HG03439 (cell line): Measurements from ENCODE around the gene REL.
"Not testable (repeated sequence)": the region's sequence is repeated elsewhere in the genome, so short reads cannot be mapped to it uniquely, and the experiment has no call there.

Experiments
- ATAC-seq: cut with Tn5 transposase; IDR thresholded peaks from one replicate; pipeline ENCODE4 v1.9.1; 2021; ENCODE audit warnings: mild to moderate bottlenecking, moderate library complexity; ENCODE audit not compliant: unreplicated experiment

The REL gene

DNA sequence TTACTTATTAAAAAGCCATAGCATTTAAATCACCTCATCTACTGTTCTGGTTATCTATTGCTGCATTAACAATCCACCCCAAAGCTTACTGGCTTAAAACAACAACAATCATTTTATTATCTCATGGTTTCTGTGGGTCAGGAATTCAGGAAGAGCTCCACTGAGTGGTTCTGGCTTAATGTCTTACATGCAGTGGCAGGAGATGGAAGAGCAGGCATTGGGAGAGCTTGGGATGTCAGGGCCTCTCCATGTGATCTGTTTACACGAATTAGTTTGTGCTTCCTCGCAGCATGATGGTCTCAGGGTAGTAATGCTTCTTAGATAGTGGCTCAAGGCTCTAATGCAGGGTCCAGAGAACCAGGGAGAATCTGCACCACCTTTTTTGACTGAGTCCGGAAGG is 14.4 kb upstream of the REL start:
- ATAC-seq: no peak

DNA sequence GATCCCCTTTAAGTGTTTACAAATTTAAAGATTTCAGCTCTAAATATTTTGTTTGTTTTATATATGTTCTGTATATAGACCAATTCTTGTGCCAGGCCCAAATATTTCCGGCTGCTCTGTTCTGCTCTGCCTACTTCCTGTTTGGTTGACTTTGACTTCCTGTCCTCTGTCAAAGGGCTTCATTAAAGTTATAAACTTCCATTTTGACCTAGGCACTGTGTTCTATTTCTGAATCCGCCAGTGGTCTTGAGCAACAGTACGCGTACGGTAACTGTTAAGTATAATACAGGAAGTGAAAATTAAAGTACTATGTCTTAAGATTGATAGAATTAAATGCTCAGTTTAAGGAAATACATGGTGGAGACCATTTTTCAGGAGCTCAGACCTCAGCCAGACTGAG is 13.5 kb upstream of the REL start:
- ATAC-seq: no peak

DNA sequence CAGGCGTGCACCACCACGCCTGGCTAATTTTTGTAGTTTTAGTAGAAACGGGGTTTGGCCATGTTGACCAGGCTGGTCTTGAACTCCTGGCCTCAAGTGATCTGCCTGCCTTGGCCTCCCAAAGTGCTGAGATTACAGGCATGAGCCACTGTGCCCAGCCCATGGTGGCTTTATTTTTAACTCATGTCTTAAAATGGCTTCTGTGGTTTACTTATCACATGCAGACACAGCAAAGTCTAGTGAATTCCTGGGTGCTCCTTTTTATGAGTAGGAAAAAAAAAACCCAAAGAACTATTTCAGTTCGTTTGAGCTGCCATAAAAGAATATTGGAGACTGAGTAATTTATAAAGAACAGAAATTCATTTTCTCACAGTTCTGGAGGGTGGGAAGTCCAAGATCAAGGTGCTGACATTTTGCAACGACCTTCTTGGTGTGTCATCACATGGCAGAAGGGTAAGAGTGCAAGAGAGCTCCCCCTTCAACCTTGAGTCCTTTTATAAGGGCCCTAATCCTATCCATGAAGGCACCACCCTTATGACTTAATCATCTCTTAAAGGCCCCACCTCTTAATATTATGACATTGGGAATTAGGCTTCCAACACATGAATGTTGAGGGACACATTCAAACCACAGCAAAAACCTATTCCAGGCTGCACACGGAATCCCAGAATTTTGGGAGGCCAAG is 12.6 kb upstream of the REL start:
- no peak for ATAC-seq

DNA sequence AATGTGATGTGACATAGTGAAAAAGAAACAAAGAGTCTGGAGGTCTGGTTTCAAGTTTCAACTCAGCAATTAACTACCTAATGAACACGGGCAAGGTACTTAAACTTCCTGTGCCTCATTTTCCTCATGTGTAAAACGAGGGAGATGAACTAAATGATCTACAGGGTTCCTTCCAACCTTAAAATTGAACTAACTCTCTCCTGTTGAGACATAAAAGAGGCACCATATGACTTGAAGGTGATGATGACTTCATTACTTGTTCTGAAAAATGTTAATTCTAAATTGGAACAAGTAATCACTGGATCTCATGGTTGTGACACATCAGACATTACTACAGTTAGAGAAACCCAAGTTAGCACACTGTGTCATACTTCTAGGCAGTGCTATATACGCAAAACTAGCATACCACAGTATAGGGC is 8.9 kb upstream of the REL start:
- ATAC-seq: peak; percentile 57

DNA sequence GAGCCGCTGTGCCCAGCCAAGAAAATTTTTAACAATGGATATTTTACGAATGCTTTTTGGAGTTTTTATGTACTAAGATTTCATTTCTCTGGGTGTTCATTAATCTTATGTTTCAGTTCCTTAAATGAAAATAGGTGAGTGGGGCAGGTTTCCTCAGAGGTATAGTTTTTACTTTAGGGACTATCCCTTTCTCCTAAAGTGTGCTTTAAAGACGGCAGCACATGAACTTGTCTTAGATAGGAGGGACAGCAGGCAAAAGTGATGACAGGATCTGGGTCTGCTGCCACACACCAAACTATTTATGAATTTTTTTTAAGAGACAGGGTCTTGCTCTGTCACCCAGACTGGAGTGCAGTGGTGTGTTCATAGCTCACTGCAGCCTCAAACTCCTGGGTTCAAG is 8.0 kb upstream of the REL start:
- peak; percentile 57 for ATAC-seq

DNA sequence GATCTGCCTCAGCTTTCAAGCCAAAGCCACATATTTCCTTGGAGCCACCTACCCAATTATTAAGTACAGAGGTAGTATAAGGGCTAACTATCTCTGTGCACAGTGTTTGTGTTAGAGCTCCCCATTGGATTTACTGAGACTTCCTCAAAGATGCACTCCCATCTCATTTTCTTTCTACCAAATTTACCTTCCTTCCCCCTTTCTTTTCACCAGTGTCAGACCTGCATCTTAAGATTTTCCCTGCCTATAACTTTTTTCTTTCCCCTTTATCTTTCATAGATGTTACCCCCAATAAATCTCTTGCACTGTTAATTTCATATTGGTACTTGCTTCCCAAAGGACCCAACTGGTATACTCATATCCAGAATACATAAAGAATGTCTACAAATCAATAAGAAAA is 5.9 kb upstream of the REL start:
- no peak for ATAC-seq

DNA sequence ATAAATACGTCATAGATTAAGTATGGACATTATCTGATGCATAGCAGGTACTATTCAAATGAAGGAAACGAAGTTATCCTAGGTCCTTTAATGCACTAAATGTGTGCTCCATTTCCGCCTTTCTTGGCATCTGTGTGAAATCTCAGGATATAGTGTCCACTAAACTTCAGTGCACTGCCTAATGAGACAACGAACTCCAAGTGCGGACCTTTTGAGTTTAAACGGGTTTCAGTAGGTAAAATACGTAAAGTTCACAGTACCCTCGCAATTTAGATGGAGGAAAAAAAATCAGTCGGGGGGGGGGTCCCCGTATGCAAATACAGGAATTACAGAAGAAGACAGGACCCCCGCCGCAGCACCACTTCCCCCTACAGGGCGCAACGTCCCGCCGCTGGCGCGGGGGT is 729 bp upstream of the REL start:
- peak; percentile 0 for ATAC-seq

DNA sequence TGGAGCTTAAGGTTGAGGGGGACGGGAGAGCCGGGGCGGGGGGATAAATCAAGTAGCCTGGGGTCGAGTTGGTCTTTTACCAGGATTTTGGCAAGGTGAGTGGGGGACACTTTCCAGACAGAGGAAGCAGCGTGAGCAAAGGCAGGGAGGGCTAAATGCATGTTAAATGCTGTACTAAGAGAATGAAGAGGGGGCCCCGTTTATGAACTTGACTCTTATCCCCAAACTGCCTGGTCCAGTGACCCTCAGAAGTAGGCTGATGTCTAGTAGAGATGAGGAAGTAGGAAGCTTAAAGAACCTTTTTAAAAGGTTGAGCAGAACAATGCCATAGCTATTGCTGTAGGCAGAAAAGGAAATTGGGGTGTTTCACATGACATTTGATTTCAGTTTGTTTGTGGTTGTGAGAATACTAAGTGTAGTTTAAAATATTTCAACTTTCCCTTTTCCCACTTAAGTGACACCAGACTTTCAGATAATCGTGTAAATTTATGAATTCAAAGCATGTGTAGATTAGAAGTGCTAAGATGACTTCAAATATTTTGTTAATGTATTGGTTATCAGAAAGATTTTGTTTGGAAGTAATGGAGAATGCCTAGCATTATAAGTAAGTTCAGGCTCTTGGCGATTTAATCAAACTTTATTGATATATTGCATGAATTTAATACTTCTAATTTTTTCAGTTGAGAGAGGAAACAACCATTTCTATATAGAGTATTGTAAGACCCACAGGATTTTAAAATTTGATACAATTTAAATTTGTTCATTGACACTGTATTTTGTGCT is 1.8 kb downstream of the REL start:
- ATAC-seq: no peak

DNA sequence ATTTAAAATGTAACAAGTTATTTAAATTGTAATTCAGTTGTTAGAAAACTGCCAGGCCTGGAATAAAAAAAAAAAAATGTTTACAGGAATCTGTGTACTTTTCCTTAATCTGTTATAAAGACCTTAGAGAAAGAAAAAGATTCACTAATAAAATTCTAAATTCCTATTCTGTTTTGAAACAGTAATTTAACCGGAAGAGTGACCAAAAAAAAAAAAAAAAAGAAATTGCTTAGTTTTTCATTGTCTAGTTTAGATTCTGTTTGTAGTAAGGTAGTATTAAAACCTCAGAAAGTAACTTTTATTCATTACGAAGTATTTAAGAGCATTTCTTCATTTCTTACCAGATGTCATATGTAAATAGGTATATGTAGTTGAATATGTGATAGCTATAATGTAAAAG is 2.5 kb downstream of the REL start:
- no peak for ATAC-seq

DNA sequence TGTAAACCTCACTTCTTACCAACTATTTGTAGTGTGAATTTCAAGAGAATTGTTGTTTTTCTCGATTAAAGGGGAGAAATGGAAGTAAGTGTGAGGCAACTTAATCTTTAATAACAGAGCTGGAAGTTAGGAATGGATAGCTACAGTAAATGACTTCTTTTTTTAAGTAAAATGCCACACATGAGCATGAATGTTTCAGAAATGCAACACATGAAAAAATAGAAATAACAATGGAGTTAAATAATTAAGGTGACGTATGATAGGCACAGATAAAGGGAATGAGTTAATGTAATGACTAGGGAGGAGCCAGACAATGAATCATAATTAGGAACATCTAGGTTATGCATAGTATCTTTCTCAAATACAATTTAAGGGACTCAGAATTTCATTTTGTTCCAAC is 3.4 kb downstream of the REL start:
- no peak for ATAC-seq

DNA sequence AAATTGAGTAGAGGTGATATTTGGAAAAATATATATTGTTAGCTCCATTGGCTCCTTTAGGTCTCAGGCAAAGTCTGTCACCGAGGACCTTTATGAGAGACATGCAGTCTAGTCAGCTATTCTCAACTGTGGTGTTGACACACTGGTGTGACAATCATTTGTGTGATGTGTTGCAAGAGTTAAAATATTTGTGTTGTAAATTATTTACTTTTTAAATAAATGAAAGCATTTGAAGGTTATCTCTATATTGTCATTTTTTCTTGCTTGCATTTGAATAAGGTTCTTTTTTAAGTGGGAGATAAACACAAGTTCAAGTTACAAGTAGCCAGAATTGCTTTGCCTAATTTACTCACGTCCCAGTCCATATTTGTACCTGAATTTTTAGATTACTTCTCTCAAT is 4.3 kb downstream of the REL start:
- no peak for ATAC-seq

DNA sequence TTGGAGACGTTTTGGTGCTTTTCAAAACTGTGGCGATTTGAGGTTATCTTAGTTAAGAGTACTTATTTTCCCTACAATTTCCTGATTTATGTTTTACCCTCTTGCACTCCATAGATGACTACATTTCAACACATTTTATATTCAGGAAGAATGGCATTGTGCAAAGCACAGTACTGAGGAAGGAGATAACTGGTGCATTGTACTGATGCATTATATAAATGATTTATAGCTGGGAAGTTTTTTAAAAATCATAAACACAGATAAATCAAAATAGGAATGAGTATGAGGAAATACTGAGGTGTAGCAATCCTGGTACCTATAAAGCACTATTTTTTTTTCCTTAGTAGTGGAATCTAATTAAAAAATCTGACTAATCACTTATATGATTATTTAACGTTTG is 5.6 kb downstream of the REL start:
- ATAC-seq: no peak

DNA sequence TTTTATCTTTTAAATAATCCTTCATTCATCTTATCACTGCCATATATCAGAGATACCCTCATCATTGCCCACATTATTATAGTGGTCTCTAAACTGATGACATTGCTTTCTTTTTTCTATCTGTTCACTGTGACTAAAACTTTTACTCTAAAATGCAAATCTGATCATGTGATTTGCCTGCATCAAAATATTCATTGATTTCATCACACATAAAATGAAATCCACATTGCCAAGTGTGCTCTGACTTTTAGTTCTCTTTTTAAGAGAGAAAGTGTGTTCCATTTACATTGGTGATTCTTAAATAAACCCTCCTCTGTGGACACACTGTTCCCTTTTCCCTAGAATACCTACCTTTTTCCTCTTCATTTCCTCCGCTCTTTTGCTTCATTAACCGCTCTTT is 7.5 kb downstream of the REL start:
- no peak for ATAC-seq

DNA sequence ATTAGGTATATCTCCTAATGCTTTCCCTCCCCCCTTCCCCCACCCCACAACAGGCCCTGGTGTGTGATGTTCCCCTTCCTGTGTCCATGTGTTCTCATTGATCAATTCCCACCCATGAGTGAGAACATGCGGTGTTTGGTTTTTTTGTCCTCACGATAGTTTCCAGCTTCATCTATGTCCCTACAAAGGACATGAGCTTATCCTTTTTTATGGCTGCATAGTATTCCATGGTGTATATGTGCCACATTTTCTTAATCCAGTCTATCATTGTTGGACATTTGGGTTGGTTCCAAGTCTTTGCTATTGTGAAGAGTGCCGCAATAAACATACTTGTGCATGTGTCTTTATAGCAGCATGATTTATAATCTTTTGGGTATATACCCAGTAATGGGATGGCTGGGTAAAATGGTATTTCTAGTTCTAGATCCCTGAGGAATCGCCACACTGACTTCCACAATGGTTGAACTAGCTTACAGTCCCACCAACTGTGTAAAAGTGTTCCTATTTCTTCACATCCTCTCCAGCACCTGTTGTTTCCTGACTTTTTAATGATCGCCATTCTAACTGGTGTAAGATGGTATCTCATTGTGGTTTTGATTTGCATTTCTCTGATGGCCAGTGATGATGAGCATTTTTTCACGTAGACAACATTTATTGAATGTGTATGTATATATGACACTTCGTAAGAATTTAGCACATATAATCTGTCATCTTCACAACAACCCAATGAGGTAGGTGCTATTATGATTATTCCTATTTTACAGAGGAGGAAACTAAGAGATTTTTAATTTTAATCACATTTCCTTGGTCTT is 8.4 kb downstream of the REL start:
- not testable (repeated sequence) for ATAC-seq

DNA sequence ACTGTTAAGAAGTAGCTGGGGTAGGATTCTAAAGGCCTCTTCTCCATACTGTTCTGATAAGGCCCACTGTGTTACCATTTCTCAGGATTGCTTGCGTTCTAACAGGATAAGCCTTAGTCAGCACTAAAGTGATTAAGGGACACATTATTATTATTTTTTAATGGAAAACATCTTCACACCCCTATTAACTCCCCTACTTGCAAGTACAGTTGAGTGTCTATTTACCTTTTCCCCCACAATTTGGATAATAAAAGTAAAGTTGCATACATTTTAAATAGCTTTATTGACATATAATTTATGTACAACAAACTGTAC is 9.0 kb downstream of the REL start:
- ATAC-seq: no peak

DNA sequence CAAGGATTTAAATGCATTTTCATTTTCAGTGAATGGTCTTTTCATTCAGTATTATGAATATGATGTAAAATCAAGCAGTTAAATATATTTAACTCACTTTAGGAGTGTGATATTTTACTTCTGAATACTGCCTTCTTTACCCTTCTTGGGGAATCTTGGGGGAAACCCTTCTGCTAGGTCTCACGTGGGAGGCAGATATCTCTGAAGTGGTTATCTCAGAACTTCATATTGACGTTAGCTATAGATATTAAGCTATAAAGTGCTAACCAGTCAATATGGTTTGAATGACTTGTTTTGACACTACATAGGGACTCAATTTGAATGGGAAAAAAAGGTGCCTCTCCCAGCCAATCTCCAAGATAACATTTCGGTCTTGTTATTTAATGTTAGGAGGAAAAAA is 9.8 kb downstream of the REL start:
- no peak for ATAC-seq

DNA sequence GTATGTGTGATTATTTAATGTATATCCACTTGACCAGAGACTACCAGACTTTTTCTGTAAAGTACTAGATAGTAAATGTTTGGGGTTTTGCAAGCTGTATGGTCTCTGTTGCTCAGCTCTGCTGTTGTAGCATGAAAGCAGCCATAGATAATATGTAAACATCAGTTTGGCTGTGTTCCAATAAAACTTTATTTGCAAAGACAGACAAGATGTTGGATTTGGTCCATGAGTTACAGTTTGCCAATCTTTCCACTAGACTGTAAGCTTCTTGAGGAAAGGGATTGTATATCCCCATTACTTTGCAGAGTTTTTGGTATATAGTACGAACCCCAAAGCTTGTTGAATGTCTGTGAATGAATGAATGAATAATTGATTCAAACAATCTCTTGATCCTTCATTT is 17.2 kb downstream of the REL start:
- no peak for ATAC-seq

DNA sequence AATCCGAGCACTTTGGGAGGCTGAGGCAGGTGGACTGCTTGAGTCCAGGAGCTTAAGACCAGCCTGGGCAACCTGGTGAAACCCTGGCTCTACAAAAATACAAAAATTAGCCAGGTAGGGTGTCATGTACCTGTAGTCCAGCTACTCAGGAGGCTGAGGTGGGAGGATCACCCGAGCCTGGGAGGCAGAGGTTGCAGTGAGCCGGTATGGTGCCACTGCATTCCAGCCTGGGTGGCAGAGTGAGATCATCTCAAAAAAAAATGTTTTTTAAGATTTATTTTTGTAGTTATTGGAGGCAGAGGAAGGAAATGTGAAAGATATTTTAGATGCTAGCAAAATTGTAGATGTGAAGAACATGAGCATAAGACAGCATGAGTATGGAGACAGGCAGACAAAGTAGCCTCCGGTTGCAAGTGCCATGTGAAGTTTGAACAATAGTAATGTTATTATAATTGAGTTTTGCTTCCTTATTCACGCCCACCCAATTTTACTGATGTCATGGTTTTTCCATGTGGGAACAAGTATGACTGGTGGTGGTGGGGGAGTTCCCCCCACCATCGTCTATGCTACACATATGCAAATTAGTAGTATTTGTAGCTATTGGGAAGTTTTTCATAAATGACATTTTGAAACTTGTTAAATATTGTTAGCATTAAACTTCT is 18.0 kb downstream of the REL start:
- no peak for ATAC-seq

DNA sequence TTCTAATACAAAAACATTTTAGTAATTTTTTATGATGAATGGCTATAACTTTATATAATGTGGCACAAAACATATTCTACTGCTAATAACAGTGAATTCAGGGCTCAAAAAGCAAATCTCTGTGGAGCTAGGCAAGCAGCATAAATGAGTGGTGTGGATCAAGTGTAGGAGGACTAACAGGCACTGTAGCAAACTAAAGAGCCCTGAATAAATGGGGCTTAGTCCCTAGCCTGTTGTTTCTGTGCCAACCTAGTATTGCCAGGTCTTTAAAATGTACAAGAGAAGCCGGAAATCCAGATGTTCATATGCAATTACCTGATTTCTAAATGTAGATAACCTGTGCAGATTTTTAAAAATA is 18.5 kb downstream of the REL start:
- ATAC-seq: no peak

DNA sequence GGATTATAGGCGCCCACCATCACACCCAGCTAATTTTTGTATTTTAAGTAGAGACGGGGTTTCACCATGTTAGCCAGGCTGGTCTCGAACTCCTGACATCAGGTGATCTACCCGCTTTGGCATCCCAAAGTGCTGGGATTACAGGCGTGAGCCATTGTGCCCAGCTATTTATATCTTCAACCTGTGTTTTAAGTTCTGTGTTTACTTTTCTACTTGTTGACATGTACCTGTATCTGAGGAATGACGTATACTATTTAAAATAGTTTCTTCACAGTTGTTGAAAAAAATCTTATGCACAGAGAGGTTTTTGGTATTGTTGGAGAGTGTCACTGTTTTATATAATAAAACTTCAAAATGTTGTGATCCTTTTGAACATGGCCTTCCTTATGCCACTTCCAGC is 19.9 kb downstream of the REL start:
- not testable (repeated sequence) for ATAC-seq

DNA sequence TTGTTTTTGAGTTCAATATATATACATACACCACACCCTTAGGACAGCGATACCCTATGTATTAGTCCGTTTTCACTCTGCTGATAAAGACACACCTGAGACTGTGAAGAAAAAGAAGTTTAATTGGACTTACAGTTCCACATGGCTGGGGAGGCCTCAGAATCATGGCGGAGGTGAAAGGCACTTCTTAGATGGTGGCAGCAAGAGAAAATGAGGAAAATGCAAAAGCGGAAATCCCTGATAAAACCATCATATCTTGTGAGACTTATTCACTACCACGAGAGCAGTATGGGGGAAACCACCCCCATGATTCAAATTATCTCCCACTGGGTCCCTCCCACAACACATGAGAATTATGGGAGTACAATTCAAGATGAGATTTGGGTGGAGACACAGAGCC is 24.5 kb downstream of the REL start:
- ATAC-seq: not testable (repeated sequence)

DNA sequence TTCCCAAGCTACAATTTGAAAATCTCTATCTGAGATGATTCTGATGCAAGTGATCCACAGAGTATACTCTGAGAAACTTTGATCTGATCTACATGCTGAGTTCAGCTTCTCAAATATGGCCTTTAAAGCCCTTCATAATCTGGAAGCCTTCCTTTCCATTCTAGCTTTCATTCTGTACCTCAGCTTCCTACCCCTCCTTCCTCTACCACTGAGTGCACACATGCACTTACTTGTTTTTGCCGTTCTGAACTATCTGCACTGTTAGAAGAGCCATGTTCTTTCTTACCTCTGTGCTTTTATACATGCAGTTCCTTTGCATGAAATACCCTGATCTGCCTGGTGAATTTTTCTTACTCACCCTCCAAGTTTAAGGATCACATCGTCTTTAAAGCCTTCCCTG is 25.0 kb downstream of the REL start:
- ATAC-seq: no peak
